HG03196 (cell line): Measurements from ENCODE around the gene RPL18.
A peak's percentile ranks its signal among the peaks of the same experiment; 100 is the strongest.
"Not testable (repeated sequence)": the region's sequence is repeated elsewhere in the genome, so short reads cannot be mapped to it uniquely, and the experiment has no call there.

ENCODE experiments used
- ATAC-seq: cut with Tn5 transposase; IDR thresholded peaks from one replicate; pipeline ENCODE4 v1.9.1; 2021; ENCODE audit not compliant: unreplicated experiment

The RPL18 gene

DNA sequence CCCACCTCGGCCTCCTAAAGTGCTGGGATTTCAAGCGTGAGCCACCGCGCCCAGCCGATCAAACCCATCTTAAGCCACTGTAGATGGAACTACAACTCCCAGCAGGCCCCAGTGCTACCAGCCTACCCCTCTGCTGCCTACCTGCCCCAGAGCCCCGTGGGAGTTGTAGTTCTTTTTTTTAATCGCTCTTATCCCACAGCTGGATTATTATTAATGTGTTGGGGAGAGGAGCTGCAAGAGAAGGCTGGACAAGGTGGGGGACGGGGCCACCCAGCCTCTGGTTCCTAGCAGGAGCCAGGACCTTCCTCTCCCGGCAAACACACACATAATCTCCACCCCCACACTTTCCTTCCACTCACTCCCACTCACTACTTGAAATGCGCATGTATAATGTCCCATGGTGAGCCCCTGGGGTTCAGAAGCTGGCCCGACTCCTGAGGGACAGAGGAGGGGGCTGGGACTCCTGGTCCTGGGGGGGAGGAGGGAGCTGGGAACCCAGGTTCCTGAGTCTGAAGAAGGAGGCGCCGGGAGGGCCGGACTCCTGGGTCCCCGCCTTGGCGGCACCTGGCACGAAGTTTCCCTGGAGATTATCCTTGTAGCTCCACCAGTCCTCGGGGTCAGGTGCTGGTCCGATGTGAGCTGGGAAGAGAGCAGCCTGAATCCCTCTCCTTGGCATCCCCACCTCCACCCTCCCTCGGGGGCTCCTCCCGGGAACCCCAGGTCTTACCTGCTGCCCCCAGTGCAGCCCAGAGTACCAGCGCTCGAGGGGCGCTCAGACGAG lies 26.1 kb upstream of the RPL18 start:
- no peak for ATAC-seq

- no peak for ATAC-seq
Measured at GRCh38 chr19:48644355-48644754, 25.4 kb upstream of the RPL18 start.

DNA sequence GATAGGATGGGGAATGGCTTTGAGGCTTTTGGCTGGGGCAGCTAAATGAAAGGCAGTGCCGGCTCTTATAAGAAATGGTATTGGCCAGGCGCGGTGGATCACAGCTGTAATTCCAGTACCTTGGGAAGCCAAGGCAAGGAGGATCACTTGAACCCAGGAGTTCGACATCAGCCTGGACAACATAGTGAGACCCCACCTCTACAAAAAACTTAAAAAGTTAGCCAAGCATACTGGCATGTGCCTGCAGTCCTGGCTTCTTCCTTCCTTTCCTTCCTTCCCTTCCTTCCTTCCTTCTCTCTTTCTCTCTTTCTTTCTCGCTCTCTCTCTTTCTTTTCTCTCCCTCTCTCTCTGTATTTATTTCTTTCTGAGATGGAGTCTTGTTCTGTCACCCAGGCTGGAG lies 23.9 kb upstream of the RPL18 start:
- ATAC-seq = no peak

- ATAC-seq = no peak
Measured at GRCh38 chr19:48641850-48642249, 22.9 kb upstream of the RPL18 start.

- no peak for ATAC-seq
Measured at GRCh38 chr19:48639483-48640375, 20.8 kb upstream of the RPL18 start.

DNA sequence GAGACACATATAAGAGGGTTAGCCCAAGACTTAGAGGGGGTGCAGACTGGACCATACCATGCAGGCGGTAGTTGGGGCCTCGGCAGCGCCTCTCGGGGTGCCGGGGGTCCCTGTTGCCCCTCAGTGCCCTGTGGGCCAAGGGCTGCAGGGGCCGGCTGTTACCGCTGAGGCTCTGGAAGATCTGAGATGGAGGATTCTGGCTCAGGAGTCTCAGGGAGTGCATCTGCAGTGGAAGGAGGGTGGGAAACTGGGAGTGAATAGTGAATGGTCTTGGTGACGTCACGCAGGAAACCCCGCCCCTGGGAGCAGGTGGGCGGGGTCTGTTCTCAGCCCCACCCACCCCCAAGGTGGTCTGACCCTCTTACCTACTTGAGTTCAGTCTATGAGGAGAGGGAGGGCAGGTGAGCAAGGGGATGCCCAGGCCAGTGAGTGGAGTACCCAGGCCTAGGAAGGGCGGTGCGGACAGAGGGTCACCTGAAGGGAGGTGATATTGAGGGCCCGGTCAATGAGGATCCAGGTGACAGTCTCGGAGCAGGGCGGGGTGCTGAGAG lies 19.9 kb upstream of the RPL18 start:
- no peak for ATAC-seq

DNA sequence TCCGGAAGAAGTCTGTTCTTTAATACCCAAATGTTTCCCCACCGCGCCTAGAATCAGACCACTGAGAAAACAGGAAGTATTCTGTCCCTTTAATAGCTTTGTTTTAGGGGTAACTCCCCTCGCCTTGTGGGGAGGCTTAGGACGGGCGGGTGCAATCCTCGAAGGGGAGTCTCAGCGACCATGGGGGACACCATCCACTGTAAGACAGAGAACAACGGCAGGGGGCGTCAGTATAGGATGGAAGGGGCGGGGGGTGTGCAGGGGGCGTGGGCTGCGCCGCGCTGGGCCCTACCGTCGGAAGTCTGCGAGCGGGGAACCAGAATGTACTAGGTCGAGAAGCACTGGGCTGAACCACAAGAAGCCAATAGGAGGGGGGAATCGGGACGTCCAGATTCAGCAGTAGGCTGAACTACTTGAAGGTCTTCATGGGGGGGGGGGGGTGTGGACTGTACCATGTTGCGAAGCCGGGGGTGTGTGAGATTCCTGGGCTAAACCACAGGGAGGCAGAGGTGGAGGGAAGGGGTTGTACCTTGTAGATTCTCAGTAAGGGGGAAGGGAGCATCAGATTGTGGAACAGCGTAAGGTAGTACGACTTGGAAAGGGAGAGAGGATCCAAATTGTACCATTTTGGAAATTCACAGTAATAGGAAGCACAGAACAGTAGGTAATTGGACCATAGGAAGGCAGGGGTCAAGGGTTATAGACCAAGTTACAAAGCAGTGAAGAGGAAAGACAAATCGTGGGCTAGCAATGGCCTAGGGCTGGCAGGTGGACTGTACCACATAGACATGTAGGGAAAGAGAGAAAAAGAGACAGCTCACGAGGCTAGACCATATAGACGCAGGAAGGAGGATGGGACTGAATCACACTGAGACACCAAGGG lies 19.2 kb upstream of the RPL18 start:
- ATAC-seq = peak; percentile 6

DNA sequence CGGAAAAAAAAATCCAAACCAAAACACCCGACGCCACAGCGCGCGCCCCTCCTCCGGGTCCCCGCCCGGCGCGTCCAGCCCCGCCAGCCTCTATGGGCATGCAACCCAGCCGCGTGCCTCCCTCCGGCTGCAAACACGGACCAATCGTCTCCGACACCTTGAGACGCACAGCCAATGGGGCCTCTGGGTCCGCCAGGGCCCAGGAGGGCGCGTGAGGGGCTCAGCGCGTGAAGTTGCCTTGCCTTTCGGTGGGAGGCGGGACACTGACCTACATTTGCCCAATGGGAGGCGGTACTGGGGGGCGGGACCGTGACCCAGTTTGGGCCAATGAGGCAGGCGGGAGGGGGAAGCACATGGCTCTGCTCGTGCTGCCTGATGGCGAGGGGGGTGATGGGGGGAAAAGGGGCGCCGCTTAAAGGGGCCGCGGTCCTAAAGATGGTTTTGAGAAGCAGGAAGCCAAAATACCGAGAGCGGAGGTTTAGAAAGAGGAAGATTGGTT lies 18.5 kb upstream of the RPL18 start:
- peak; percentile 61 for ATAC-seq

- ATAC-seq = peak; percentile 0
Measured at GRCh38 chr19:48636859-48637448, 18.0 kb upstream of the RPL18 start, which contains the start of gene DBP. TSS of gene DBP (minus strand) at chr19:48637379. CDS start at chr19:48636994, 385 bp downstream.

- no peak for ATAC-seq
Measured at GRCh38 chr19:48635966-48636858, 17.2 kb upstream of the RPL18 start.

- ATAC-seq = no peak
Measured at GRCh38 chr19:48635263-48635965, 16.4 kb upstream of the RPL18 start.

DNA sequence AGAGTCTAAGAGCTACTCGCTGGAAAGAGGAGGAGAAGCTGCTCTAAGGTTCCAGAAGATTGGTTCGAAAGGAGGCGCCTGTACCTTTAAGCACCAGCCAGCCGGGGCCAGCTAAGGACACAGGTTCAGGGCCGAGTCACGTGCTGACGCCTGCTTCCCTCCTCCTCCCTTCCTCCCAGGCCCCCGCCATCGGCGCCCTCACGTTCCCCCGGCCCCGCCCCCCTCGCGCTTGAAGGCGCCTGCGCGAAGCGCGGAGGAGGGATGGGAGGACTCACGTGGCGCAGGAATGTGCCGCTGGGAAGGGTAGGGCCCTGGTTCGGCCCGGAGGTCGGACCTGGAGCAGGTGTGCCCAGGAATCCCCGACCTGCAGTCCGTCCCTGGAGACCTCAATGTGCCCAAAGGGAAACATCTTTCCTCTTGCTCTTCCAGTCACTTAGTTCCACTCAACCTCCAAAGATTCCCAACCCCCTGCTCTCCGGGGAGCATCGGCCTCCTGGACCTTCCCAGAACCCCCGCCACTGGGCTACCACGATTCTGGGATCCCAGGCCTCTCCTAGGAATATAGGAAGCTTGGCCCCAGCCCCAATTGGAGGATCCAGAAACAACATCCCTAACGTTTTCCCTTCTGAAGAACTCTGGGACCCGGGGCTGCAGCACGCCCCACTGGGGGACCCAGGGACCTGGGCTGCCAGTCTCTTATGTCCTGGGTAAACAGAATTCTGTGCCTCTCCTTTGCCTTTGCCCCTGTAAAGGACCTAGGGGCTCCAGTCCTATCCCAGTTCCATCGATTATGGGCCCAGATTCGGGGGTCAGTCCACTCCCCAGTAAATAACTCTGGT lies 15.7 kb upstream of the RPL18 start:
- ATAC-seq = peak; percentile 26

GRCh38 chr19:48634036-48634342 lies 15.0 kb upstream of the RPL18 start:
- ATAC-seq = no peak

GRCh38 chr19:48633148-48634035 lies 14.4 kb upstream of the RPL18 start:
- no peak for ATAC-seq

DNA sequence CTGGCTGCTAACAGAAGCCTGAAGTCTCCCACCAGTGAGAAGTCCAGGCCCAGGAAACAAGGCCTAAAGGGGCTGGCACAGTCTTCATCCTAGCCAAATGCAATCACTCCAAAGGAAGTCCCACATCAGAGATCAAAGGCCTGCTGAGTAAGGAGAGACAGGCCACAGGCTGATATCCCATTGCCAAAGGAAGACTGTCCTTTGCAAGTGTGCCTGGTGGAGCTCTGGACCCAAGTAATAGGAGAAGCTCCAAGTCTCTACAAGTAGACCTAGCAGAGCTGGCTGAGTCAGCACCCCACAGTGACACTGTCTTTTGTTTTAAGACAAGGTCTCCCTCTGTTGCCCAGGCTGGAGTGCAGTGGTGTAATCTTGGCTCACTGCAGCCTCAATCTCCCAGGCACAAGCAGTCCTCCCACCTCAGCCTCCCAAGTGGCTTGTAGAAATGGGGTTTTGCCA lies 13.7 kb upstream of the RPL18 start:
- ATAC-seq = no peak

GRCh38 chr19:48632286-48632685 lies 13.3 kb upstream of the RPL18 start:
- ATAC-seq = not testable (repeated sequence)

DNA sequence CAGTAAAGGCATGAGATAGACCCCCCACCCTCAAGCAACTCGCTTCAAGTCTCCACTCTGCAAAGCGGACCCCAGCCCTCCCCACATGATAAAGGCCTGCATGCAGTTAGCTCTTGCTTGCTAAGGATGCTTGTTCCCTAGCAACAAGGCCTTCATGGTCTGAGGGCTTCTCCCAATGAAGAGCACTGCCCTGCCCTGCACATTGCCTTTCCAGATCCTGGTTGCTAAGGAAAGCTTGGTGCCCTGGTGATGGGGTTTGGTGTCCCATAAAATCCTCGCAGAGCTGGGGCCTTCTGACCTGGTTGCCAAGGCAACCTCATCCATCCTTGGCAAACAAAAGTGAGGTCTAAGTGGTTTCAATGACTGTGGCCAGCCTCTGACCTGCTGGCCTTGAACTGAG lies 12.2 kb upstream of the RPL18 start:
- no peak for ATAC-seq
